ENCODE measurements around the gene DCXR. TPM values are rescaled to one million over a fixed set of nuclear protein-coding genes. Genes with fewer than 3 reads are reported as not detected.

DCXR gene
- total and polyA plus RNA-seq, 2 donors (not counting 3 experiments of a cell fraction or from before 2014, with no cell fraction given), result 93.0 to 178 TPM

GRCh38 chr17:82021107-82021899 is 16.2 kb downstream of the DCXR start:
- Histone ChIP-seq H2AFZ (ENCODE audit: low read depth, low read length) (no peak overlapping the region), H3K27ac (ENCODE audit: insufficient read depth, low read depth, low read length) (no peak overlapping the region), H3K27me3 (ENCODE audit: control insufficient read depth in 2 of 2, insufficient read depth in 2 of 2, low read length in 2 of 2) (no peaks in the 10 kb centered on the region), H3K79me2 (ENCODE audit: control insufficient read depth, insufficient read depth, low read length) (peaks cover 5% of the 10 kb centered on the region), H3K9me1 (replicated peaks; ENCODE audit: control insufficient read depth, extremely low read depth, insufficient read depth, low read length) (no peaks in the 10 kb centered on the region), H3K4me1 (ENCODE audit: control insufficient read depth, extremely low read depth, insufficient read depth, low read length) (peaks cover 12% of the 10 kb centered on the region), H3K4me3 (replicated peaks in 1 of 3; ENCODE audit: insufficient read depth in 1 of 3, low read depth in 1 of 3, low read length in 3 of 3) (no peak overlapping the region), H3K36me3 (ENCODE audit: control insufficient read depth in 2 of 2, extremely low read depth in 1 of 2, insufficient read depth in 2 of 2, low read length in 2 of 2) (no peaks in the 10 kb centered on the region), H3K4me2 (ENCODE audit: insufficient read depth, low read length) (peak overlapping the region; percentile 70), H3K9me3 (replicated peaks; ENCODE audit: control insufficient read depth, insufficient read depth, low read length) (no peaks in the 10 kb centered on the region), H3K9ac (replicated peaks; ENCODE audit: extremely low read depth, insufficient read depth, low read length) (peak overlapping the region; percentile 20), H4K20me1 (replicated peaks; ENCODE audit: control insufficient read depth, extremely low read depth, insufficient read depth, low read length) (no peaks in the 10 kb centered on the region)
- ChIA-PET POLR2A (no interaction called here), CTCF (interaction anchor here (0.6 to 9.1 kb wide), 19 partner anchors 9 to 199 kb away, joined by 3 to 345 read pairs (median 8); partner anchors contain the start of genes ARHGDIA, DCXR, NOTUM and RAC3)
- DNase-seq (ENCODE audit: low read depth, low spot score), result peak; percentile 61
- peak; percentile 88 for FAIRE-seq
- intact Hi-C loops (cut with micrococcal nuclease), result loop anchor here (5.0 to 10.0 kb wide), 2 partner anchors 44 to 193 kb away; partner anchors contain the start of genes ASPSCR1 and CCDC57
- dilution Hi-C loops (cut with MboI; ENCODE audit: extremely low pct_ligation_motif_present, low sequenced_read_pairs), result no loop called here
- TF ChIP-seq CTCF (IDR thresholded peaks at IDR 0.05; ENCODE audit: extremely low read depth in 1 of 2, insufficient read depth in 1 of 2, low read depth in 1 of 2, low read length in 2 of 2) (peak; percentile 59 to 77), MAX (IDR thresholded peaks at IDR 0.05; ENCODE audit: insufficient read depth, insufficient read length) (no peak)
- BruUV-seq (replicated peaks), result no TSS peak

Data from endothelial cell of umbilical vein (primary cell).